Esophagus muscularis mucosa (tissue), 4 donors: ENCODE results near the gene MAP2. TPM values are rescaled to one million over a fixed set of nuclear protein-coding genes. Genes with fewer than 3 reads are reported as not detected.

Experiments
- DNase-seq: peaks from one replicate; pipeline ENCODE4 v3.0.0-alpha.2; 2017; ENCODE audit errors: extremely low spot score
- H3K27ac ChIP-seq, 4 donors: fragments of 200-600 bp; sonication (generic); replicated peaks in 1 of 4; 1 replicate in 3 of 4; 2 replicates in 1 of 4; pipeline ENCODE4 v1.5.1; 2016 to 2019; ENCODE audit warnings: mild to moderate bottlenecking in 1 of 4
- H3K27me3 ChIP-seq, 4 donors: fragments of 200-600 bp; sonication (generic); one replicate each; pipeline versions ENCODE4 v1.5.1 to v1.6.0; 2016 to 2019
- H3K36me3 ChIP-seq, 4 donors: fragments of 200-600 bp; sonication (generic); one replicate each; pipeline ENCODE4 v1.5.1; 2016 to 2019
- H3K4me1 ChIP-seq, 4 donors: fragments of 200-600 bp; sonication (generic); one replicate each; pipeline ENCODE4 v1.5.1; 2016 to 2019
- H3K4me3 ChIP-seq, 4 donors: fragments of 200-600 bp; sonication (generic); 1 replicate in 2 of 4; 2 replicates in 2 of 4; pipeline ENCODE4 v1.5.1; 2016 to 2019; ENCODE audit warnings: mild to moderate bottlenecking in 4 of 4, moderate library complexity in 1 of 4
- H3K9me3 ChIP-seq, 4 donors: fragments of 200-600 bp; sonication (generic); 1 replicate in 3 of 4; 2 replicates in 1 of 4; pipeline ENCODE4 v1.5.1; 2016 to 2019
- CTCF ChIP-seq, 3 experiments: fragments of 200-600 bp in 2 of 3; fragments of 450-650 bp in 1 of 3; sonication (generic) in 2 of 3; IDR thresholded peaks; one replicate each; pipeline ENCODE4 v1.5.1; 2017 to 2019; ENCODE audit warnings: antibody characterized with exemption in 3 of 3, mild to moderate bottlenecking in 2 of 3, moderate library complexity in 1 of 3
- EP300 ChIP-seq: sonication (generic); formaldehyde crosslinking; IDR thresholded peaks from one replicate; pipeline ENCODE4 v1.6.1; 2017; ENCODE audit warnings: antibody characterized with exemption
- POLR2A ChIP-seq: fragments of 450-650 bp; IDR thresholded peaks from one replicate; pipeline ENCODE4 v1.6.1; 2017; ENCODE audit warnings: antibody characterized with exemption, moderate library complexity, mild to moderate bottlenecking, low read depth
- POLR2AphosphoS5 ChIP-seq, 2 donors: sonication (generic); formaldehyde crosslinking; IDR thresholded peaks; one replicate each; pipeline ENCODE4 v1.6.1; 2017; ENCODE audit warnings: antibody characterized with exemption in 2 of 2
- WGBS: methylation state at CpG from one replicate; pipeline ENCODE4 v1.1.5; 2018; 5-methylcytosine and 5-hydroxymethylcytosine counted together
- intact Hi-C: fragments of 100-400 bp; cut with DNase I; formaldehyde crosslinking; loops from one replicate; pipeline ENCODE4 v1.15.1; 2023
- total RNA-seq, 4 donors: library from RNA; depleted of rRNA; stranded (reverse); fragments of >200 nt; gene quantifications; one replicate each; pipeline versions ENCODE4 v1.1.0 to v1.2.1, GENCODE V29; 2016

MAP2 gene
- total RNA-seq, 4 donors from 2014 or later, result 11.1 to 62.6 (median 47.0) TPM

- DNase-seq, result no peak
- Histone ChIP-seq H3K27ac (no peak overlapping the region), H3K4me1 (no peaks in the 10 kb centered on the region), H3K4me3 (no peak overlapping the region), H3K36me3 (no peaks in the 10 kb centered on the region), H3K9me3 (no peaks in the 10 kb centered on the region), H3K27me3 (no peaks in the 10 kb centered on the region)
- intact Hi-C loops, result no loop called here
- TF ChIP-seq POLR2AphosphoS5 (IDR thresholded peaks at IDR 0.05) (no peak), EP300 (no peak), POLR2A (no peak), CTCF (IDR thresholded peaks at IDR 0.05) (no peak)
Measured at GRCh38 chr2:209519906-209520305, 96.1 kb downstream of the MAP2 start.

- no peak for DNase-seq
- TF ChIP-seq CTCF (IDR thresholded peaks at IDR 0.05), result no peak
- TF ChIP-seq POLR2A, result no peak
- TF ChIP-seq EP300, result no peak
- TF ChIP-seq POLR2AphosphoS5 (IDR thresholded peaks at IDR 0.05), result no peak
- Histone ChIP-seq H3K27me3 (no peaks in the 10 kb centered on the region), H3K4me1 (peaks cover 0 to 10% (median 8%) of the 10 kb centered on the region in 4 donors), H3K36me3 (no peaks in the 10 kb centered on the region), H3K9me3 (no peaks in the 10 kb centered on the region), H3K27ac (no peak overlapping the region), H3K4me3 (no peak overlapping the region)
- intact Hi-C loops, result no loop called here
- WGBS, result 89% methylated on average over 8 of the region's 8 CpGs
Measured at GRCh38 chr2:209523041-209523740, 99.3 kb downstream of the MAP2 start.

- intact Hi-C loops, result no loop called here
- H3K27ac ChIP-seq, result no peak overlapping the region
- no peak overlapping the region for H3K4me3 ChIP-seq
- no peaks in the 10 kb centered on the region for H3K27me3 ChIP-seq
- 79% methylated on average over 2 of the region's 2 CpGs for WGBS
- H3K4me1 ChIP-seq, result peaks cover 0 to 10% (median 8%) of the 10 kb centered on the region in 4 donors
- H3K9me3 ChIP-seq, result no peaks in the 10 kb centered on the region
- TF ChIP-seq CTCF (IDR thresholded peaks at IDR 0.05), result no peak
- TF ChIP-seq POLR2AphosphoS5 (IDR thresholded peaks at IDR 0.05), result no peak
- TF ChIP-seq POLR2A, result no peak
- no peak for TF ChIP-seq EP300
- no peaks in the 10 kb centered on the region for H3K36me3 ChIP-seq
- no peak for DNase-seq
Measured at GRCh38 chr2:209523867-209524266, 100.0 kb downstream of the MAP2 start.

GRCh38 chr2:209525331-209525730, 101.5 kb downstream of the MAP2 start:
- TF ChIP-seq CTCF (IDR thresholded peaks at IDR 0.05), result no peak
- no peak for TF ChIP-seq EP300
- TF ChIP-seq POLR2A, result no peak
- no peak for TF ChIP-seq POLR2AphosphoS5 (IDR thresholded peaks at IDR 0.05)
- Histone ChIP-seq H3K27ac (no peak overlapping the region), H3K27me3 (no peaks in the 10 kb centered on the region), H3K4me1 (peaks cover 0 to 10% (median 8%) of the 10 kb centered on the region in 4 donors), H3K9me3 (no peaks in the 10 kb centered on the region), H3K36me3 (no peaks in the 10 kb centered on the region), H3K4me3 (no peak overlapping the region)
- no peak for DNase-seq
- 63% methylated on average over 3 of the region's 3 CpGs for WGBS
- intact Hi-C loops, result no loop called here

- intact Hi-C loops, result no loop called here
- H3K27me3 ChIP-seq, result no peaks in the 10 kb centered on the region
- H3K9me3 ChIP-seq, result no peaks in the 10 kb centered on the region
- peaks cover 0 to 10% (median 8%) of the 10 kb centered on the region in 4 donors for H3K4me1 ChIP-seq
- no peak for TF ChIP-seq EP300
- TF ChIP-seq POLR2A, result no peak
- TF ChIP-seq CTCF (IDR thresholded peaks at IDR 0.05), result no peak
- no peak for TF ChIP-seq POLR2AphosphoS5 (IDR thresholded peaks at IDR 0.05)
- DNase-seq, result no peak
- H3K36me3 ChIP-seq, result no peaks in the 10 kb centered on the region
- peak overlapping the region in 3 of 4 donors; percentile 28 to 40 (median 35) for H3K27ac ChIP-seq
- peak overlapping the region in 1 of 4 donors; percentile 8 for H3K4me3 ChIP-seq
Measured at GRCh38 chr2:209525834-209526281, 102.0 kb downstream of the MAP2 start.
